Muscle layer of duodenum (tissue), 2 donors: ENCODE data around the gene CDKN2B-AS1.

Source experiments
- H3K27ac ChIP-seq: one replicate; pipeline ENCODE4 v1.7.0; 2013; ENCODE audit warnings: mild to moderate bottlenecking, low read length
- H3K27me3 ChIP-seq: one replicate; pipeline ENCODE4 v1.7.0; 2013; ENCODE audit warnings: low read depth, mild to moderate bottlenecking, control low read depth, low read length
- H3K36me3 ChIP-seq, 2 donors: one replicate each; pipeline ENCODE4 v1.7.0; 2013; ENCODE audit warnings: low read length in 2 of 2, control low read depth in 1 of 2, mild to moderate bottlenecking in 1 of 2; ENCODE audit not compliant: insufficient read depth in 2 of 2, control insufficient read depth in 1 of 2
- H3K4me1 ChIP-seq, 2 donors: one replicate each; pipeline ENCODE4 v1.7.0; 2013; ENCODE audit warnings: low read length in 2 of 2, mild to moderate bottlenecking in 2 of 2, control low read depth in 1 of 2, moderate library complexity in 1 of 2; ENCODE audit not compliant: insufficient read depth in 2 of 2, control insufficient read depth in 1 of 2
- H3K4me3 ChIP-seq, 2 donors: one replicate each; pipeline ENCODE4 v1.7.0; 2013; ENCODE audit warnings: low read length in 2 of 2, low read depth in 1 of 2, mild to moderate bottlenecking in 1 of 2
- H3K9me3 ChIP-seq, 2 donors: one replicate each; pipeline ENCODE4 v1.7.0; 2013; ENCODE audit warnings: low read length in 2 of 2, control low read depth in 1 of 2, mild to moderate bottlenecking in 1 of 2; ENCODE audit not compliant: control insufficient read depth in 1 of 2
- donor health status: healthy.

Gene CDKN2B-AS1

GRCh38 chr9:22037954-22038690 lies 43.5 kb downstream of the CDKN2B-AS1 start:
- Histone ChIP-seq H3K4me3 (no peak overlapping the region), H3K9me3 (no peaks in the 10 kb centered on the region), H3K4me1 (peaks cover 0 to 4% of the 10 kb centered on the region in 2 donors), H3K36me3 (no peaks in the 10 kb centered on the region), H3K27ac (no peak overlapping the region), H3K27me3 (no peaks in the 10 kb centered on the region)

GRCh38 chr9:22039258-22039657 lies 44.7 kb downstream of the CDKN2B-AS1 start:
- no peaks in the 10 kb centered on the region for H3K9me3 ChIP-seq
- H3K27me3 ChIP-seq, result no peaks in the 10 kb centered on the region
- H3K4me1 ChIP-seq, result peaks cover 0 to 4% of the 10 kb centered on the region in 2 donors
- no peak overlapping the region for H3K4me3 ChIP-seq
- H3K36me3 ChIP-seq, result no peaks in the 10 kb centered on the region
- no peak overlapping the region for H3K27ac ChIP-seq

- no peaks in the 10 kb centered on the region for H3K27me3 ChIP-seq
- H3K4me3 ChIP-seq, result no peak overlapping the region
- no peak overlapping the region for H3K27ac ChIP-seq
- no peaks in the 10 kb centered on the region for H3K36me3 ChIP-seq
- H3K4me1 ChIP-seq, result peaks cover 0 to 4% of the 10 kb centered on the region in 2 donors
- no peaks in the 10 kb centered on the region for H3K9me3 ChIP-seq
These were observed 46.2 kb downstream of the CDKN2B-AS1 start for GRCh38 chr9:22040760-22041159.

GRCh38 chr9:22041344-22041743 lies 46.8 kb downstream of the CDKN2B-AS1 start:
- H3K9me3 ChIP-seq, result no peaks in the 10 kb centered on the region
- H3K4me1 ChIP-seq, result peaks cover 0 to 4% of the 10 kb centered on the region in 2 donors
- H3K4me3 ChIP-seq, result no peak overlapping the region
- H3K27ac ChIP-seq, result no peak overlapping the region
- H3K27me3 ChIP-seq, result no peaks in the 10 kb centered on the region
- no peaks in the 10 kb centered on the region for H3K36me3 ChIP-seq

GRCh38 chr9:22041775-22042174 lies 47.2 kb downstream of the CDKN2B-AS1 start:
- Histone ChIP-seq H3K27me3 (no peaks in the 10 kb centered on the region), H3K4me1 (peaks cover 0 to 4% of the 10 kb centered on the region in 2 donors), H3K27ac (no peak overlapping the region), H3K4me3 (no peak overlapping the region), H3K9me3 (no peaks in the 10 kb centered on the region), H3K36me3 (no peaks in the 10 kb centered on the region)

GRCh38 chr9:22043928-22044327 lies 49.3 kb downstream of the CDKN2B-AS1 start:
- Histone ChIP-seq H3K4me1 (peaks cover 0 to 4% of the 10 kb centered on the region in 2 donors), H3K36me3 (no peaks in the 10 kb centered on the region), H3K4me3 (no peak overlapping the region), H3K27ac (no peak overlapping the region), H3K9me3 (no peaks in the 10 kb centered on the region), H3K27me3 (no peaks in the 10 kb centered on the region)

GRCh38 chr9:22044583-22044982 lies 50.0 kb downstream of the CDKN2B-AS1 start:
- no peaks in the 10 kb centered on the region for H3K4me1 ChIP-seq
- H3K36me3 ChIP-seq, result no peaks in the 10 kb centered on the region
- H3K9me3 ChIP-seq, result no peaks in the 10 kb centered on the region
- no peaks in the 10 kb centered on the region for H3K27me3 ChIP-seq
- H3K27ac ChIP-seq, result no peak overlapping the region
- H3K4me3 ChIP-seq, result no peak overlapping the region

GRCh38 chr9:22045423-22045822 lies 50.8 kb downstream of the CDKN2B-AS1 start:
- Histone ChIP-seq H3K27me3 (no peaks in the 10 kb centered on the region), H3K36me3 (no peaks in the 10 kb centered on the region), H3K4me3 (no peak overlapping the region), H3K27ac (no peak overlapping the region), H3K4me1 (no peaks in the 10 kb centered on the region), H3K9me3 (no peaks in the 10 kb centered on the region)

- Histone ChIP-seq H3K36me3 (no peaks in the 10 kb centered on the region), H3K27ac (no peak overlapping the region), H3K4me3 (no peak overlapping the region), H3K9me3 (no peaks in the 10 kb centered on the region), H3K27me3 (no peaks in the 10 kb centered on the region), H3K4me1 (no peaks in the 10 kb centered on the region)
These were observed 51.8 kb downstream of the CDKN2B-AS1 start for GRCh38 chr9:22046243-22046885.

- Histone ChIP-seq H3K27ac (no peak overlapping the region), H3K27me3 (no peaks in the 10 kb centered on the region), H3K9me3 (no peaks in the 10 kb centered on the region), H3K4me3 (no peak overlapping the region), H3K36me3 (no peaks in the 10 kb centered on the region), H3K4me1 (no peaks in the 10 kb centered on the region)
These were observed 53.0 kb downstream of the CDKN2B-AS1 start for GRCh38 chr9:22047596-22047995.

- no peaks in the 10 kb centered on the region for H3K27me3 ChIP-seq
- no peak overlapping the region for H3K27ac ChIP-seq
- no peaks in the 10 kb centered on the region for H3K9me3 ChIP-seq
- H3K4me3 ChIP-seq, result no peak overlapping the region
- H3K36me3 ChIP-seq, result no peaks in the 10 kb centered on the region
- no peaks in the 10 kb centered on the region for H3K4me1 ChIP-seq
These were observed 54.8 kb downstream of the CDKN2B-AS1 start for GRCh38 chr9:22049411-22049810.
